ENCODE results near the gene SUSD3. TPM values are rescaled to one million over a fixed set of nuclear protein-coding genes. Genes with fewer than 3 reads are reported as not detected.

SUSD3 gene
- total and polyA plus RNA-seq, 5 donors = 0.16 to 2.0 (median 1.2) TPM

DNA sequence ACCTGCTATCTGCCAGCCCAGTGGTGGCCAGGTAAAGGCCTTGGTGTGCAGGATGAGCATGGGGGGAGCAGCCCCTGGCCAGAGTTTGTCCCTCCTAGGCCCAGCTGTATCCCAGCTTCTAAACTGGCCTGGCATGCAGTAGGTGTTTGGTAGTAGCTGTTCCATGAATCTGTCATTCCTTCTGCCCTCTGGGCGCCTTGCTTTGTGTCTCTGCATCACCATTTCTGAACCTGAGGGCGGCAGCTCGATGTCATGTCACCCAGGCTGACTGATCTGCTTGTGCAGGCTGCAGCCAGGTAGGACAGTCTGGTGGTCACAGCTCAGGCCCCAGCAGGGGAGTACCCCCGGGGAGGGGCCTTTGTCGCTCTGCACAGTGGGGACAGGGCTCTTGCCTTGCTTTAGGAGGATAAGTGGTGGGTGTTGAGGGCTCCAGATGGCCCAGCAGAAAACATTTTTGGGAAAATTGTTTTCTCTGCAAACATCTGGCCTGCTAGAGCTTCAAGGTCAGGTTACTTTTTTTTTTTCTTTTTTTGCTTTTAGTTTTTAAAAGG, 4.6 kb upstream of the SUSD3 start:
- Histone ChIP-seq H3K4me3 (ENCODE audit: low read length) (no peak overlapping the region), H3K9me3 (ENCODE audit: control insufficient read depth, low read length) (no peaks in the 10 kb centered on the region), H3K4me1 (ENCODE audit: control insufficient read depth, insufficient read depth, low read length) (peaks cover 4% of the 10 kb centered on the region), H3K27ac (ENCODE audit: low read length) (no peak overlapping the region), H3K27me3 (ENCODE audit: control insufficient read depth, insufficient read depth) (no peaks in the 10 kb centered on the region)
- no peak for DNase-seq
- WGBS = 82% methylated on average over 5 of the region's 5 CpGs
- intact Hi-C loops (cut with DNase I) = no loop called here
- ATAC-seq = no peak

DNA sequence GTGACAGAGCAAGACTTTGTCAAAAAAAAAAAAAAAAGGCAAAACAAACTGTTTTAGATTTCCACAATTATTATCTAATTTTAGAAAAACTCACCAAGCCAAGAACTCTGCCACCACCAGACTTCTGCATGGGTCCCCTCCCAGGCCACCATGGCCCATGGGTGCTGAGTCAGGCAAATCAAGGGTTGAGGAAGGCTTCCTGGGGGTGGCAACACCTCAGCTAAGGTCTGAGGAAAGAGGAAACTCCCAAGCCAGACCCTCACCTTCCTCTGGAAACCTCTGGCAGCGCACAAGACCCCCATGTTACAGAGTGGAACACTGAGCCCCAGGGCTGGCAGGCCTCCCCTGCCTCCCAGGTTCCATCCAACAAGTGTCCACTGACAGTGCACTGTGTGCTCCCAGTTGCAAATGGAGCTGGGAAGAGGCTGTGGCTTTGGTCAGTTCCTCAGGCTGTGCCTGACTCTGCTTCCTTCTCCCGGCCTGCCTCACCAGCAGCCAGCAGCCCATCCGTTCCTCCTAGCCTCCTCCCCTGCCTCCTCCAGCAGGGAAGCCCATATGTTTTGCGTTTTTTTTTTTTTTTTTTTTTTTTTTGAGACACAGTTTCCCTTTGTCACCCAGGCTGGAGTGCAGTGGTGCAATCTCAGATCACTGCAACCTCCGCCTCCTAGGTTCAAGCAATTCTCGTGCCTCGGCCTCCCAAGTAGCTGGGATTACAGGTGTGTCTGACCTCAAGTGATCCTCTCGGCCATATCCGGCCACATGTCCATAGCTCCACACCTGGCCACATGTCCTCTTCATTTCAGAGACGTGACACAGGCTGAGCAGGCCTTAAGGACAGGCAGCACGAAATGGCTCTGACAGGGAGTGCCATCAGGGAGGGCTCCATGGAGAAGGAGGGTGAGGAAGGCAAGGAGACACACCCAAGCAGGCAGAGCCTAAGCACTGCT, 3.5 kb upstream of the SUSD3 start:
- DNase-seq (no peak), ATAC-seq (no peak)
- no peaks in the 10 kb centered on the region for H3K9me3 ChIP-seq (ENCODE audit: control insufficient read depth, low read length)
- intact Hi-C loops (cut with DNase I) = no loop called here
- no peak overlapping the region for H3K27ac ChIP-seq (ENCODE audit: low read length)
- no peak overlapping the region for H3K4me3 ChIP-seq (ENCODE audit: low read length)
- H3K27me3 ChIP-seq (ENCODE audit: control insufficient read depth, insufficient read depth) = no peaks in the 10 kb centered on the region
- peaks cover 4% of the 10 kb centered on the region for H3K4me1 ChIP-seq (ENCODE audit: control insufficient read depth, insufficient read depth, low read length)
- WGBS = 79% methylated on average over 11 of the region's 11 CpGs

- ATAC-seq = no peak
- Histone ChIP-seq H3K4me3 (ENCODE audit: low read length) (no peak overlapping the region), H3K4me1 (ENCODE audit: control insufficient read depth, insufficient read depth, low read length) (peaks cover under 1% of the 10 kb centered on the region), H3K27ac (ENCODE audit: low read length) (no peak overlapping the region), H3K27me3 (ENCODE audit: control insufficient read depth, insufficient read depth) (no peaks in the 10 kb centered on the region), H3K9me3 (ENCODE audit: control insufficient read depth, low read length) (no peaks in the 10 kb centered on the region)
- 89% methylated on average over 8 of the region's 8 CpGs for WGBS
- no peak for DNase-seq
- intact Hi-C loops (cut with DNase I) = no loop called here
Observed at GRCh38 chr9:93057042-93057702, 1.3 kb upstream of the SUSD3 start.

DNA sequence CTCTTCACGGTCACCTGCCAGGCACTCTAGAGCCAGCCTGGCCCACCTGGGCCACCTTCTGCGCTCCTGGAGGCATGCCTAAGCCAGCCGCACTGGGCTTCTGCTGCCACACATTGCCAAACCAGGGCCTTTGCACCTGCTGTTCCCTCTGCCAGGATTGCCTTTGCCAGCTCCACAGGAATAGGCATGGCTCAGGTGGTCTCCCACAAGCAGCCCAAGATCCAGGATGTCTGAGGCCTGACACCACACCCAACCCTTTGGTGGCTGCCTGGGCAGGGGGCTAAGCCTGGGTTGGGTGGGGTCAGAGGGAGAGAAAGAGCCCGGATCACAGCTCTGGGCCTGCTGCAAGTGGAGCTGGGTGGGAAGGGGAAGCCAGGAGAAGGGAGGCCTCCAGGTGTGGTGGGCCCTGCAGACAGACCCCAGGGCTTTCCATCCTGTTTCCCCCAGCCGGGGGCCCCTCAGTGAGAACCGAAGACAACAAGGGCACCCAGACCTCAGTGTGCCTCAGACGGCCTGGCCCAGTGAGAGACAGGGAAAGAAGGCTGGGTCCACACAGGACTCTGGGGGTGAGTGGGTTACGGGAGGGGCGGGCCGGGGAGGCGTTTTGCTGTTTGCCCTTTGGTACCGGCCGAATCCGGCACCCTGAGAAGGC, 672 bp upstream of the SUSD3 start:
- DNase-seq (no peak), ATAC-seq (peak in 1 of 2 donors; percentile 19)
- intact Hi-C loops (cut with DNase I) = no loop called here
- Histone ChIP-seq H3K4me3 (ENCODE audit: low read length) (no peak overlapping the region), H3K4me1 (ENCODE audit: control insufficient read depth, insufficient read depth, low read length) (no peaks in the 10 kb centered on the region), H3K27me3 (ENCODE audit: control insufficient read depth, insufficient read depth) (no peaks in the 10 kb centered on the region), H3K27ac (ENCODE audit: low read length) (no peak overlapping the region), H3K9me3 (ENCODE audit: control insufficient read depth, low read length) (no peaks in the 10 kb centered on the region)
- WGBS = 59% methylated on average over 14 of the region's 14 CpGs

- Histone ChIP-seq H3K4me3 (ENCODE audit: low read length) (peak overlapping the region; percentile 62), H3K4me1 (ENCODE audit: control insufficient read depth, insufficient read depth, low read length) (no peaks in the 10 kb centered on the region), H3K9me3 (ENCODE audit: control insufficient read depth, low read length) (no peaks in the 10 kb centered on the region), H3K27me3 (ENCODE audit: control insufficient read depth, insufficient read depth) (no peaks in the 10 kb centered on the region), H3K27ac (ENCODE audit: low read length) (no peak overlapping the region)
- peak in 1 of 3 donors; percentile 68 for DNase-seq
- peak; percentile 3 to 17 for ATAC-seq
- intact Hi-C loops (cut with DNase I) = no loop called here
- WGBS = 29% methylated on average over 53 of the region's 53 CpGs
Observed at GRCh38 chr9:93059011-93059714, 662 bp downstream of the SUSD3 start.

- DNase-seq (no peak), ATAC-seq (no peak)
- H3K27me3 ChIP-seq (ENCODE audit: control insufficient read depth, insufficient read depth) = no peaks in the 10 kb centered on the region
- no peaks in the 10 kb centered on the region for H3K9me3 ChIP-seq (ENCODE audit: control insufficient read depth, low read length)
- WGBS = 77% methylated on average over 7 of the region's 7 CpGs
- H3K27ac ChIP-seq (ENCODE audit: low read length) = no peak overlapping the region
- H3K4me1 ChIP-seq (ENCODE audit: control insufficient read depth, insufficient read depth, low read length) = no peaks in the 10 kb centered on the region
- intact Hi-C loops (cut with DNase I) = no loop called here
- H3K4me3 ChIP-seq (ENCODE audit: low read length) = no peak overlapping the region
Observed at GRCh38 chr9:93059715-93060578, 1.4 kb downstream of the SUSD3 start.

GRCh38 chr9:93060746-93061259, 2.3 kb downstream of the SUSD3 start:
- DNase-seq (no peak), ATAC-seq (no peak)
- Histone ChIP-seq H3K4me3 (ENCODE audit: low read length) (no peak overlapping the region), H3K4me1 (ENCODE audit: control insufficient read depth, insufficient read depth, low read length) (no peaks in the 10 kb centered on the region), H3K27me3 (ENCODE audit: control insufficient read depth, insufficient read depth) (no peaks in the 10 kb centered on the region), H3K9me3 (ENCODE audit: control insufficient read depth, low read length) (no peaks in the 10 kb centered on the region), H3K27ac (ENCODE audit: low read length) (no peak overlapping the region)
- intact Hi-C loops (cut with DNase I) = no loop called here
- 79% methylated on average over 8 of the region's 8 CpGs for WGBS

DNA sequence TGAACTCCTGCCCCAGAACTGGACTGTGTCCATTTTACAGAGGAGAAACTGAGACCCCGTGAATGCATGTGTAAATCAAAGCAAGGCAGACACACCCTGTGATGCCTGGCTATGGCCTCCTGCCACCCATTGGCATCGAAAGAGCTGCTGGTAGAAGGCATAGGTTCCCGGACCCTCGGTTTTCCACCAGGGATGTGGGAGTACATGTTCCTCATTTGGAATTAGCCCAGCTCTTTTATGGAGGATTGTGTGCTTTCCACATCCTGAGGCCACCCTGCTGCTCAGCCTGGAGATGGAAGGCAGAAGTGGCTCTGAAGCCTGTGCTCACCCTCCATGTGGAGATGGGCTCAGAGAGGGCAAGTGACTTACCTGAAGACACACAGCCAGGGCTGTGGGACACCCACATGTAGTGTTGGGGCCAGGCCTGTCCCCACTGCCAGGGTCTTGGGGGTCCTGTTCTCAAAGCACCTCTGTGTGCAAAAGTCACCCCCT, 2.8 kb downstream of the SUSD3 start:
- DNase-seq (no peak), ATAC-seq (no peak)
- Histone ChIP-seq H3K27me3 (ENCODE audit: control insufficient read depth, insufficient read depth) (no peaks in the 10 kb centered on the region), H3K4me1 (ENCODE audit: control insufficient read depth, insufficient read depth, low read length) (no peaks in the 10 kb centered on the region), H3K27ac (ENCODE audit: low read length) (no peak overlapping the region), H3K4me3 (ENCODE audit: low read length) (no peak overlapping the region), H3K9me3 (ENCODE audit: control insufficient read depth, low read length) (no peaks in the 10 kb centered on the region)
- intact Hi-C loops (cut with DNase I) = no loop called here
- 80% methylated on average over 4 of the region's 4 CpGs for WGBS

DNA sequence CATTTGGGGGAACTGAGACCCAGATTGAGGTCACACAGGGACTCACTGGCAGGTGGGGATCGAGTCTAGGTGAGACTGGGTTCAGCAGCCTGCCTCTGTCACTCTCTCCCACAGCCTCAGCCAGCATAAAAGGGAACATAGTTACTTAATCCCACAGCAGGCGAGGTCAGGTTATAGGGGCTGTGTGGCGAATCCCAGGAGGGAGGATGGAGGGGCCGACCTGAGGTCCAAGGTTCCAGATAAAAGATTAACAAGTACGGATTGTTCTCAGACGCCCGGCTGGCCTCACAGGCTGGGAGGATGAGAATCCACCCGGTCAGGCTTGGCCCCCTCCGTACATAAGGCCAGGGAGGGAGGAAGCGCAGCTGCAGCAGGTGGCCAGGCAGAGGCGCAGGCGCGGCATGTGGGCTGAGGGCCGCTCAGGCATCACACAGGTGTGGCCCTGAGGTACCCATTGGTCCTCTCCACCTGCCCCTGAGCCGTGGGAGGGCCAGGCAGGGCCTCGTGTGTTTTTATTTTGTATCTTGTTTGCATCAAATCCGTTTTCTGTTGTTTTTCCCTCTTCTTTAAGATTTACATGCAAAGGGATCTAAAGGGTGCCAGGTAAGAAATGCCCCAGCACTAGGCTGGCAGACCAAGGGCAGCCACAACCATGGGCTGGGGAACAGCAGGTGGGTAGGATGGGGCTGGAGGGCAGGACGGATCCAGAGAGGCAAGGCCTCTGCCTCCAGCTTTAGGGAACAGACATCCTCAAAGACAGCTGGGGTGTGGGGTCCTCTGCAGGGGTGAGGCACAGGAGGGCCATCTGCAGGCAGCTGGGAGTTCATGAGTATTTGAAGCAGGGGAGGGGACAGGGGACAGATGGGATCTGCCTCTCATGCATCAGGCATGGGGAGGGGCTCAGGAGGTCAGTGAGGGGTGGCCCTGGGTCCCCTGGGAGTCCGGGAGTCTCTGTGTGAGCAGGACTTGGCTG, 3.6 kb downstream of the SUSD3 start:
- ATAC-seq (no peak), DNase-seq (no peak)
- no peak overlapping the region for H3K27ac ChIP-seq (ENCODE audit: low read length)
- no peaks in the 10 kb centered on the region for H3K27me3 ChIP-seq (ENCODE audit: control insufficient read depth, insufficient read depth)
- H3K4me3 ChIP-seq (ENCODE audit: low read length) = no peak overlapping the region
- intact Hi-C loops (cut with DNase I) = no loop called here
- 82% methylated on average over 19 of the region's 19 CpGs for WGBS
- no peaks in the 10 kb centered on the region for H3K9me3 ChIP-seq (ENCODE audit: control insufficient read depth, low read length)
- no peaks in the 10 kb centered on the region for H3K4me1 ChIP-seq (ENCODE audit: control insufficient read depth, insufficient read depth, low read length)

All from right cardiac atrium (tissue), 5 donors.